GM19463 (cell line): ENCODE data around the gene SMG6.
"Not testable (repeated sequence)": the region's sequence is repeated elsewhere in the genome, so short reads cannot be mapped to it uniquely, and the experiment has no call there.

Source experiments
- ATAC-seq: cut with Tn5 transposase; IDR thresholded peaks from one replicate; pipeline ENCODE4 v1.9.1; 2021; ENCODE audit warnings: mild to moderate bottlenecking, moderate library complexity; ENCODE audit not compliant: unreplicated experiment

The SMG6 gene

DNA sequence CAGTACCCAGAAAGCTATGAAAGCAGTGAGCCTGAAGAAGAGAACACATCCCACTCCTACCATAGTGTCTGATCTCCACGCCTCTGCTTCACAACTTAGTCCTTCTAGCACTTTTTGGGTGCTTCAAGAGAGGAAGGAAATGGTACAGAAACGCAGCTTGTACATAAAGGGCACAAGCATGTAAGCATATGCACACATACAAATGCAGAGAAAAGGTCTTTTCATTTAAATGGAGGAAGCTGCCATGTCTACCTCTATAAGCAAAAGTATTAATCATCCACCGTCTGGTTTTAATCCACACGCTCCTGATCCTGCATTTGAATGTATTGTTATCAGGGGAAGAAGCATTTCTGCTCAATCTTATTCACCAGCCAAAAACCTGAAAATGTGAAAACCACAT lies 148.0 kb downstream of the SMG6 start:
- no peak for ATAC-seq

DNA sequence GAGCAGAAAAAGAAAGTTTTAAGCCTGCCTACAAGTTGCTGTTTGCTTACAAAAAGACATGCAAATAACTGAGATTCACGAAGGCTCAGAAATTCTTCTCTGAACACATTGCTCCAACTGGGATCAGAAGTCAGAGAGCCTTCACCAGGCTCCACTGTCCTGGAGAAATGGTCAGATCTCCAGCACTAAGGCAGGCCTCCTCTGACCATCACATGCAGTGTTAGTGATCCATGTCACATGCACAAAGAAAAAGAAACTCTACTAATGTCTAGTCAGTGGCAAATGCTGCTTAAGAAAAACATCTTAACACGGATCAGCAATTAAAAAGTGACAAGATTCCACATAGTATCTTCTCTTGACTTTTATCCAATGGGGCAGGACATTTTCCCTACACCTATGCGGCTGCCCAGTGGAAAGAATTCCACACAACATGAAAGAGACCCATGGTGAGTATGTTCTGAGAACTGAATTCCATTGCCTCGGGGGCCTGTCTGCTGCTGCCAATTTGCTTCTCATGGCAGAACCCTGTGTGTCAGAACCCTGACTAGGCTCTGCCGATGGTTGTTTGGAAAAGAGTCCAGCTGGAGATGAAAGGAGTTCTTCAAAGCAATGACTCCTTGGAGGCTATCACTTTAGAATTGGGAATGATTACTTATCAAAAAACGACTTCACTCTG lies 152.1 kb downstream of the SMG6 start:
- no peak for ATAC-seq

DNA sequence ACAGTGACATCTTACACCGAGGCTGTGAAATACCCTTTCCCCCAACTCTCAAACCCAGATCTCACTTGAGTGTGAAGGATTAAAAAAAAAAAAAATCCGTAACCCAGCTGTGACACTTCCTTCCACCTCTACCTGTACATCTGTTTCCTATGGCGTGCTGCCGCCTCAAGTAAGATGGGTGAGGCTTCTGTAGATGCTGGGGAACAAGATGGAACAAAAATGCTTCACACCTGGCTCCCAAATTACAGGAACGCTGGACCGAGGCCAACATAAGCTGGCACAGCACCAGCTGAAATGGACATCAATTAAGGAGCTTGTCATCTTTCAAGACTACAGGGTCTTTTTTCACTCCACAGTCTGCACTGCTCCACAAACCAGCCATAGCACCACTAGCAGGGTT lies 152.8 kb downstream of the SMG6 start:
- no peak for ATAC-seq

DNA sequence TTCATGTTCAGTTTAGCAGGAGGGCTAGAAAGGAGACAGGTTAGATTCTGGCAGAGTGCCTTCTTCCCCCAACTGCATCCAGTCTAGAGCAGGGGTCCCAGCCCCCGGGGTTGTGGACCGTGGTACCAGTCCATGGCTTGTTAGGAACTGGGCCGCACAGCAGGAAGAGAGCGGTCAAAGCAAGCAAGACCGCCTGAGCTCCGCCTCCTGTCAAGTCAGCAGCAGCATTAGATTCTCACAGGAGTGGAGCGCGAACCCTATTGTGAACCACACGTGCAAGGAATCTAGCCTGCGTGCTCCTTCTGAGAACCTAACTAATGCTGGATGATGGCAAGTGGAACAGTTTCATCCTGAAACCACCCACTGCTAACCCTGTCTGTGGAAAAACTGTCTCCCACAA lies 153.7 kb downstream of the SMG6 start:
- no peak for ATAC-seq

DNA sequence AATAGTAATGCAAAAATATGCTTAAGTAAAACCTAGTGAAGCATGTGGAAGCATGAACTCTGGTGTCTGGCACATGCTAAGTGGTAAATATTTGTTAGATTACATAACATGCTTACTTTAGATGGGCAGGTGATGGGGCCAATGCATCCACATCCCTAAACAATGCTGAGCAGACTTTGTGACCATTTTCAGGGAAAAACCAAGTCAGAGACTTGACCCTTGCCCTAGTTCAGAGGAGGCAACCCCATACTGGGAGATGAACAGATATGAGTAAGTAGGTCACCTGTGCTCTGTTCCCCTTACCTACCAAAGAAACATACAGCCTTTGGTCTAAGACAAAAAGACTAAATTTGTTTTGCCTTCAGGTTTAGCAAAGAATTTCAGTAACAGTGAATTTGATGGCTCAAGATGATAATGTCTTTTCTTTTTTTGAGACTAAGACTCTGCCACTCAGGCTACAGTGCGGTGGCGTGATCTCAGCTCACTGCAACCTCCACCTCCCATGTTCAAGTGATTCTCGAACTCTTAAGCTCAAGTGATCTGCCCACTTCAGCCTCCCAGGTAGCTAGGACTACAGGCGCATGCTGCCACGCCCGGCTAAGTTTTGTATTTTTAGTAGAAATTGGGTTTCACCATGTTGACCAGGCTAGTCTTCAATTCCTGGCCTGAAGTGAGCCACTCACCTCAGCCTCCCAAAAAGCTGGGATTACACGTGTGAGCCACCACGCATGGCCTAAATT lies 157.3 kb downstream of the SMG6 start:
- ATAC-seq: no peak

DNA sequence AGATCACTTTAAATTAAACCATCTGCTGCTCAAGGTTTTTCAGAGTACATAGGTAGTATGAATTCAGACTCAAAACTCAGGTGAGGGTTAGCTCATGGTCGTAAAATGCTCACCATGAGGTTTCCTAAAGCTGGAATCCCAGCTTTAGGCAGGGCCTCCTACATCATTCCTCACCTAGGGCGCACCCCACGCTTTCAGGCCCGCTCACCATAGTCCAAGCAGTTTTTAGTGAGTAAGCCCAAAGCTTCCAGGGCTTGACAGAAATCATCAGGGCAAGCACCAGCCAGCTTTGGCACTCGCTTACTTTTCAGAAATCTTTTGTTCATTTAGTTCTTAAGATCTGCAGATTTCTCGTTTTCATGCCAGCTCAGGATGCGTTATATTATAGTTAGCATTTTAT lies 158.9 kb downstream of the SMG6 start:
- no peak for ATAC-seq

DNA sequence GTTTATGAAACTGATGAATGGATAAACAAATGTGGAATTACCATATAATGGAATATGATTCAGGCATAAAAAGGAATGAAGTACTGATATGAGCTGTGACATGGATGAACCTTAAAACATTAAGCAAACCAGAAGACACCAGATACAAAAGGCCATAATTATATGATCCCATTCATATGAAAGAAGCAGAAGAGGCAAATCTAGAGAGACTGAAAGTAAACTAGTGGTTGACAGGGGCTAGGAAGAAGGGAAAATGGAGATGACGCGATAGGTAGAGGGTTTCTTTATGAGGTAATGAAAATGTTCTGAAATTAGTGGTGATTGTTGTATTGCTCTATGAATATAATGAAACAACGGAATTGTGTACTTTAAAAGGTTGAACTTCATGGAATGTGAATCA lies 160.3 kb downstream of the SMG6 start:
- ATAC-seq: no peak

DNA sequence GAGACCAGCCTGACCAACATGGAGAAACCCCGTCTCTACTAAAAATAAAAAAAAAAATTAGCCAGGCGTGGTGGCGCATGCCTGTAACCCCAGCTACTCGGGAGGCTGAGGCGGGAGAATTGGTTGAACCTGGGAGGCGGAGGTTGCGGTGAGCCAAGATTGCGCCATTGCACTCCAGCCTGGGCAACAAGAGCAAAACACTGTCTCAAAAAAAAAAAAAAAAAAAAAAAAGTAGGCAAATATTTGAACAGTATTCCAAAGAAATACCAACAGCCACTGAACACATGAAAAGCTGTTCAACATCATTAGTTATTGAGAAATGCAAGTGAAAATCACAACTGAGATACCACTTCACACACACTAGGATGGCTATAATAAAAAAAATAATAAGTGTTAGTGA lies 160.9 kb downstream of the SMG6 start:
- ATAC-seq: not testable (repeated sequence)

DNA sequence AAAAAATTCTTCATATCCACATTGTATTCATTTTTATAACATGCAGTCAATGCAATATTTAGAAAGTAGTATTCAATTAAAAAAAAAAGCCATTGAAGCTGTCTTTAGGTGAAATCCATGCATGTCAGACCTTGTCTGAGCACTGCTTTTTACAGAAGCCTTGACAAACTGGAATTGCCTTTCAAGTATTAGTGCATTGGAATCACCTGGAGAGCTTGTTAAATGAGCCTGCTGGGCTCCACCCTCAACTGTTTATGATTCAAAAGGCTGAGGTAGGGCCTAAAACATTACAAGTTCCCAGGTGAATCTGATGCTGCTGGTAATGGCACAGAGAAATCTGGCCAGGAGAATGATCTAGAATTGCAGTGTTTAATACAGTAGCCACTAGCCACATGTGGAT lies 162.9 kb downstream of the SMG6 start:
- no peak for ATAC-seq

DNA sequence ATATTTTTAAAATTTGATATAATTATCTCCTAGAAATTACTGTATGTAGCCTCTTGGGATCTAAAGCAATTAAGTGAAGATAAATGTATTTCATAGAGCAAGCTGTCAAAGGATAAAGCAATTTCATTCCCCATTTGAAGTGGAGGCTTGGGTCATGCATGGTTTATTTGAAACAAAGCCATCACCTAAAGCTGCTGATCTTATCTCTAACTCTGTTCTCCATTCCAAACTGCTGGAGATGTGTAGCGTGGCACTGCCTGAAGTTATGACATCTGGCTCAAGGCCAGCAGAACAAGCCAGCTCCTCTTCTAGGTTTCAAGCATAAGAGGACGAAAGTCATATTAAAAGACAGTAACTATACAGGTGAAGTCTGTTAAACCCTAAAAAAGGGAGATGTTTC lies 164.8 kb downstream of the SMG6 start:
- ATAC-seq: no peak

DNA sequence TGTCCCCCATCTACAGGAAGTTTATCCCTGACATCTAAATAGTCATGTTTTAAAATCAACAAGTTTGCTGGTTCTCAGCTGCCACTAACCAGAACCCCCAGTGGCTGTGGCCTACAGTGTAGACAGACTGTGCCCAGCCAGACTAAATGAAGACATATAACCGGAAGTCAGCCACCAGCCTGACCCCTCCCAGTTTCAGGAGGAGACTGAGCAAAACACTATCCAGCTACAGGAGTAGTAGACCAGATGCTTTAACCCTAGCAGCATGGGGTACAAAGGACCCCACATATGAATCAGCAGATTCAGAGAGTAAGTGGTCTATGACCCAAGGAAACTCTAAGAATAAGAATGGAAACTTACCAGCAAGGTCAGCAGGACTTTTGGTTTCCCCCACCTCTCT lies 165.3 kb downstream of the SMG6 start:
- ATAC-seq: no peak

DNA sequence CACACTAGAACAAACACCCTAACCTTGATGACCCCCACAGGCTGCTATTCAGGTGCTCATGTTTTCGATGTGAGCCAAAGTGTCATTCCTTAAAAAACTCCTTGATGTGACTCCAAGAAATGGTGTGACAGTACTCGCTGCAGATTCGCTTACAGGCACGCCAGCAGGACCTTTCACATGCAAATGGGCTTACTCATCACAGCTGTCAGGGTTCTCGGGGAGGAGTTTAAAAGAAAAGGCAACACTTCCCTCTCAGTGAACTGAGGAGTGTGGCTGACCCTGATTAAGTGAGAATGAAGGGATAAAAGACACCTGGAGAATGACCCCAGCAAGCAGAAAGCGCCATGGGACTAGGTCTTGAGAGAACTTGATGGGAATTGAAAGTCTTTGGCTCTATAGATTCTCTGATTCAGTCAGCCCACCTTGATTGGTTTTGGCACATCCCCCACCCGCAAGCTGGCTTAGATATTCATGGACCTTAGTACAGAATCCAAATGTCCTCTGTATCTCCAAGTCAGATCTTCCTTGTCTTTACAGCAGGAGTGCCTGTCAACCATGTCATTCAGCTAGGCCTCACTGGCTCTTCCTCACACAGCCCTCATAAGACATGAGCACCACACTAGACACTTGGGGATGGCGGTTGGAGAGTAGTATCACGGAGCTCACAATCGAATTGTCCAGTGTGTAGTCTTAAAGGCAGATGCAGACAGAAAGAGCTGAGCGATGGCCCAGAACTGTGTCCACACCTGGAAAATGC lies 166.1 kb downstream of the SMG6 start:
- peak; percentile 61 for ATAC-seq

DNA sequence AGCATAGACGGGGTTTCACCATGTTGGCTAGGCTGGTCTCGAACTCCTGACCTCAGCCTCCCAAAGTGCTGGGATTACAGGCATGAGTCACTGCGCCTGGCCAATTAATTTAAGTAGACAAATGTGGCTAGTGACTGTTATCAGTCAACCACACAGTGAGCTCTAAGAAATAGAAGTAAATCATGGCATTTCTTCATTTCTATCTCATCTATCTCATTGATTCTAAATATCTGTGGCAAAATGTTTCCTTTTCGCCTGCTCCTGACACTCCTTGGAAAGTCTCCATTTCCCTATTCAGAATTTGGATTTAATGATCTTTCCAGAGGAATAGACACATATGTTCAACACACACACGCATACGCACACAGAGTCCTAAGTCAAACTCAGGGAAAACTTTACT lies 167.3 kb downstream of the SMG6 start:
- ATAC-seq: no peak

DNA sequence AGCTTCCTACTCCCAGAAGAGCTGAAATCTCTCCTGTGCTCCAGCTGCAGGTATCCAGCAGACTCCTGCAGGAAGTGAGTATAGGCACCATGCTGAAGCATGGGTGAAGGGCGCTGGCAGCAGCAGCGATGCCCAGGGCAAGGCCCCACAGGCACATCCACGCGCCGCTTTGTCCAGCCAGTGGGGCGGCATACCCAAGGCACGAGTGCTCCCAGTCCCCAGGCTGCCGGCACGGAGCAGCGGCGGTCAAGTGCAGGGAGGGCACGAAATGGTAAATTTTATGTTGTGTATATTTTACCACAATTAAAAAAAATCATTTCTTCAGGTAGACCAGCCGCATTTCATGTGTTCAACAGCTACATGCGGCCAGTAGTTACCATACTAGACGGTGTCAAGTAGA lies 175.6 kb downstream of the SMG6 start:
- no peak for ATAC-seq

DNA sequence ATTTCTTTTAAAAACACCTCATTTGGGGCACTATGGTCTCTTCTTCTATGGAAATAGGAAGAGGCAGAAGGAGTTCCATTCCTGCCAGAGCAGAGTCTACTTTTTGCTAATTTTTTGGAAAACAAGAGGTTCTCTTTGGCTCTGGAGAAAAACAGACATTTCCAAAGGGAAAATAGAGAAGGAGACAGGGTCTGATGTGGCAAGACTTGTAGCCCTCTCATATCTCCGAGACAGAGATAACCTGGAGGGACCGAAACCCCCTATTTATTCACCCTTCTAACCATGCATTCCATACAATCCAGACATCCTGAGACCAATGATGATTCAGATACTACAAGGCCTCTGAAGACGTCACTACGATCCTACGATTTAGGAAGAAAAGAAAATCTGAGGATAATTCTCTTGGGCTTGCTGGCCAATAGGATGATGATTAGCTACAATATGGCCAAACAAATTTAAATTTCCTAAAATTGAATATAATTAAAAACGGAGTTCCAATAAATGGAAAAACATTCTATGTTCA lies 178.5 kb downstream of the SMG6 start:
- ATAC-seq: no peak

DNA sequence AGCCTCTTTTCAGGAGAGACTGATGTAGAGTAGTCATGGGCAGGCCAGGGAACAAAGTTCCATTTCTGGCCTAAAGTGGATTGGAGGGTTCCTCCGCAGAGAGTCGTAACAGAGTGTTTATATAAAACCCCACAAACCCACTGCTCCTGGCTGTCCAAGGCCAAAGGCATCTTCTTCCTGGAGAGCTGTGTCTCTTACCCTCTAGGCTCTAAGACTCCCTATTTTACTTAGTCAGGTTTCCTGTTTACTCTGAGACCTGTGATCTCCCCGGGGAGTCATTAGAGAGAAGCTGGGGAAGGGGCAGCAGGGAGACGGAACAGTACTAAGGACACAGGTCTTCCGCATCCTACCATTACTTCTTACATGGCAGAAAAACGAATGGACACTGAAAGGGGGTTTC lies 179.2 kb downstream of the SMG6 start:
- ATAC-seq: no peak

DNA sequence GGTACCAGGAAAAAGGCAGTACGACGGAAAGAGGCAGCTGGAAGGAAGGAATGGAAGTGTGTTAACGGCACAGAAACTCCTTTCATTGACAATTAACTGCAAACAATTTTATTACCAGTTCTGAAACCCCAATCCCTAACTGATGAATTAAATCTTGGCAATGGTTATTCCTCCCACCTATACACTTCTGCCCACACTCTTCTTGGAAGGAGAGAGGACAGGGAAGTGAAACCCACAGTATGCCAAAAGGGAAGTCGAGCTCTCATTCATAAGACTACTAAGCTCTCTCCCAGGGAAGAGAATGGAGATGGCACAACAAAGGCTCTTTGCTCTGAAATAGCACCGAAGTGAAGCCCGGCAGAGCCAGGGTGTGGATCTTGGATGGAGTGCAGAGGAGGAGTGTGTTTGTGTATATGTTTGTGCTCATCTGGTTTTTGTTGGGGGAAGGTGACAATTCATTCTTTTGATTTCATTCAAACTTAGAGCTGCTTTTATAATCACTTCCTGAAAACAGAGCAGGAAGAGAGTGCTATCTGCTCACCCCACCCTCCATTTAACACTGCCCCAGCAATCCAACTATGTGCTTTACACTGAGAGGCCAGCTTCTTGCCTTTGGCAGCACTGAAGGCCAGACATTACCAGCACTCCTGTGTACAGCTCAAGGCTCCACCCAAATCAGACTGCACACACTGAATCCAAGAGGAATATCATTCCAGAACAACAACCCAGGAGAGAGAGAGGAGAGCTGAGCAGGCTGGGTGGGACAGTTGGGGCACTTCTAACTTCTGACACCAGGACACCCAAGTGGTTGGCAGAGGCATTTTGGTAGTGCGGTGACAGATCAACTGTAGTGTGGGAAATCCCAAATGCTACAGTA lies 180.0 kb downstream of the SMG6 start:
- ATAC-seq: no peak

DNA sequence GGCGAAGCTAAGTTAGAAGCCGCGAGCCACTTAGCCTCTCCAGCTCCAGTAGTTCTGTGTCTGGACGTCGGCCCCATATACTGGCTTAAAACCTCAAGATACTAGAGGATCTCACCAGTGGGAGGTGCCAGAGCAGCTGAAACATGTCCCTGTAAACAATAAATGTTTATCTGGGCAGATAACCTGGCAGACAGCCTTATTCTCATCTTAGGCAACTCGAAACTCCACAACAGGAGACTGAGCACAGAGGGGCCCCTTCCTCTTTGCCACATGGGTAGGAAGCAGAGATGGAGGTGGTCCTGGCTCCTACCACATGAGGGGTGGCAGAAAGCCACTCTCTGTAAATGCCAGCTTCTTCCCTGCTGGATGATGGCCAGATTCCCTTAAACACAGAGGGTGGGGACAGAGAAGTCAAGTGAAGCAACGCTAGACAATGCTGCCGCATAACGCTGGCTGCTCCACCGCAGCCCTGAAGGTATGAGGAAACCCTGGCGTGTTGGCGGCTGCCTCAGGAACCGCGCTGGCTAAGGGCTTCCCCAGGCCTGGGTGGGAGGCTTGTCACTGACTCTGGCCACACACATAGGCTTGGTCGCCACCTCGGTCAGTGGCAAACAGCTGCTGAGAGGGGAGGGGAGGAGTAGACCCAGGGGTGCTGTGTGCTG lies 180.8 kb downstream of the SMG6 start:
- no peak for ATAC-seq

DNA sequence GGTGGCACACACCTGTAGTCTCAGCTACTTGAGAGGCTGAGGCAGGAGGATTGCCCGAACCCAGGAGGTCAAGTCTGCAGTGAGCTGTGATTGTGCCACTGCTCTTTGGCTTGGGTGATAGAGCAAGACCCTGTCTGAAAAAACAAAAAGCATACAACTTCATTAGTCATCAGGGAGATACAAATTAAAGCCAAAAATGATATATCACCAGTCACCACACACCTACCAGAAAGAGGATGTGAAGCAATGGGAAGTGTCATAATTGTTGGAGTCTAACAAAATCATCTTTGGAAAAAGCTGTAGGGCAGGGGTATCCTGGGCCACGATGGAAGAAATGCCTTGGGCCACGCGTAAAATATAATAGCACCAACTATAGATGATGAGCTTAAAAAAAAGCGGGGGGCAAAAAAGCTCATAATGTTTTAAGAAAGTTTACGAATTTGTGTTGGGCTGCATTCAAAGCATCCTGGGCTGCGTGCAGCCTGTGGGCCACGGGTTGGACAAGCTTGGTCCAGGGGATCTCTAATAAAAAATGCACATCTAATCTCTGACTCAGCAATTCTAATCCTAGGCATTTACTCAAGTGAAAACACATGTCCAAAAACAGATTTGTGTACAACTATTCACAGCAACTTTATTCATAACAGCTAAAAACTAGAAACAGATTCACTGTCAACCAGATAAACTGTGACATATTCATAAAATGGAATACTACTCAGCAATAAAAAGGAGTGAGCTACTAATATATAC lies 182.8 kb downstream of the SMG6 start:
- no peak for ATAC-seq

DNA sequence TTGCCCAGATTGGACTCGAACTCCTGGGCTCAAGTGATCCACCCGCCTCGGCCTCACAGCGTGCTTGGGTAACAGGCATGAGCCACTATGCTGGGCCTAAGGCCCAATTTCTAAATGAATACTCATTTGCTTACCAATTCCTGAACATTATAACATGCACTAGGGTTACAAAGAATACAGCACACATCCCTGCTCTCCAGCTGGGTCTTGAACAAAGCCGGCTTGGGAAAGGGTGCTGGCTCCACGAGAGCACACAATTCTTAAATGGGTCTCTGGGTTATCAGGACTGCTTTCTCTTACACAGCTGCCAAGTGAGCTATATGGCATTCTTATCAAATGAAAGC lies 190.3 kb downstream of the SMG6 start:
- ATAC-seq: no peak
